Stimulated activated CD4-positive, alpha-beta T cell treated with anti-CD3 and anti-CD28 coated beads, Interleukin-4, amount 100 ng/mL, for 24 hours (primary cell): Measurements from ENCODE around the gene OBSL1.

ENCODE experiments used
- DNase-seq: peaks from one replicate; pipeline ENCODE4 v3.0.0-alpha.2; 2020

Gene OBSL1

GRCh38 chr2:219509780-219510511 lies 61.4 kb downstream of the OBSL1 start:
- DNase-seq, result peak; percentile 46

- no peak for DNase-seq
These were observed 62.2 kb downstream of the OBSL1 start for GRCh38 chr2:219508971-219509779.

DNA sequence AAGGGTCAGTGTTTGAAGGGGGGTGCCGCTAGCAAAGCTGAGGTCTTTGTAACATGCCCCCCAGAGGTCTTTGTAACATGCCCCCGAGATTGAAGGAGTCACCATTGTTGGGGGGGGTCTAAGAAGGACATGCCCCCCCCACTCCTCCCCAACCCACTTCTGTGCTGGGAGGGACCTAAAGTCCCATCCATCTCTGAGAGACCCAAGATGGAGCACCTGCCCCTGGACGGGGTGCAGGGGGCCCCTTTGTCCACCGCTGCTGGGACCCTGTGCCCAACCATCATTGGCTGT lies 63.0 kb downstream of the OBSL1 start:
- DNase-seq, result no peak

DNA sequence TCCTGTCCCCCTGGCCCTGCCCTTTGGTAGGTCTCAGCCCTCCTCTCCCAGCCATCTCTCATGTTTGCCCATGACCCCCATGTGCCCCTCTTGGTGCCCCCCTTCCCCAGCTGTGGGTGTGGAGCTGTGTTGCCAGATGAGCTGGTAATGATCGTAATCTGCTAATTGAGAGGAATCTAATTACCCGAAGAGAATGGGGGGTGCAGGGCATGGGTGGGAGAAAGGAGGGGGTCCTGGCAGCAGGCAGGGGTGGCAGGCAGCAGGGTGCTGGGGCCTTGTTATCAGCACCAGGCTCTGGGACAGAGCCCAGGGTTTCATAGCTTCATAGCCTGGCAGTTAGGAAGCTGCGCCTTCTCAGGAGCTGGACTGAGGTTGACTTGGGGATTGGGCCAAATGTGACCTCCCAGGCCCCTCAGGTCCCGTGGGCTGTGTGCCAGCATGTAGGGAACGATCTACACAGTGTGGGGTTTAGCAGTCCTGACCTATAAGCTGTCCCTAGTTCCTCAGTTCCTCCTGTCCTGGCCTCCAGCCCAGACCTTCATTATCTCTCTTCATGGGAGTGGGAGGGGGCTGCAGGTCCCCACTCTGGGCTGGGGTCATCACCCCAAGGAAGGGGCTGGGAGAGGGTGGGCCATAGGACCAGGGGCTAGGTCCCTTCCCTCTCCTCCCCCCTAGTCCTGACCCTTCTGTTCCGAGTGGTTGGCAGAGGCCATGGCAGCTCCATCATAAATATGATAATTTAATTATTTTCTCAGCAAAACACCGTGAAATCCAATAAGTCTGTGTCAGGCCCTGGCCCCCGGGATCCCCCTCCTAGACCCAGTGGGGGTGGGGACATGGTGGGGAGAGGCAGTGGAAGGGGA lies 63.5 kb downstream of the OBSL1 start:
- DNase-seq, result no peak

DNA sequence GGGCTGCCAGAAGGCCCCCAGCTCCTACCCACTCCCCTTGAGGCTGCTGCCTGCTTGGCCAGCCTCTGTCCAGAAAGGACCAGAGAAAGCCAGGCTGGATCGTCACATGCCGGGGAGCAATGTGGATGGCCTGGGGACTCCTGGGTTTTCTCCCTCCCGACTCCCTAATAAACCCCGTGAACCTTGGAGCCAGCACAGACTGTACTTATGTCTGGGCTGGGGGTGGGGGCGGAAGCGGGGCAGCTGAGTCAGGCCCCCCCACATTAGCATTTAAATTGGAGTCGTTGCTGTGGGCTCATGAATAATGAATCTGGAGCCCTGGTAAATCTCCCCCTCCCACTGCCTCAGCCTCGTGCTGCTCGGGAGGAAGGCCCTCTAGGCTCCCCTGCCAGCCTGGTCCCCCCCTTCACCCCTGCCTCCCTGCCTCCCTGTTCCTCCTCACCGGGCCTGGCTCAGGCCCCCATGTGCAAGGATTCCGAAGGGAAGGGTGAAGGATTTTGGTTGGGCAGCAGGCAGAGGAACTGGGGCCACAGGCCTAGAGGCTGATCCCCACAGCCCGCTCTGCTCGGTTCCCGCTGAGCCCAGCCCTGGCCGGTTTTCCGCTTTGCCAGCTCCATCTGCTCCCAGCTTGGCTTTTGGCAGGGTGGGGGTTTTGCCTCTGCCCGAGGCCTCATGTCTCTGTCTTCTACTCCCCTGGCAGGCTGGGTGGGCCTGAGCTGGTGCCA lies 64.4 kb downstream of the OBSL1 start:
- DNase-seq, result no peak

- no peak for DNase-seq
These were observed 65.1 kb downstream of the OBSL1 start for GRCh38 chr2:219506153-219506801.

- DNase-seq, result no peak
These were observed 65.8 kb downstream of the OBSL1 start for GRCh38 chr2:219505585-219505984.

GRCh38 chr2:219502618-219503017 lies 68.7 kb downstream of the OBSL1 start:
- no peak for DNase-seq

GRCh38 chr2:219501849-219502248 lies 69.5 kb downstream of the OBSL1 start:
- DNase-seq, result no peak
